SK-N-SH (cell line): ENCODE results near the gene ESRRA. TPM values are rescaled to one million over a fixed set of nuclear protein-coding genes. Genes with fewer than 3 reads are reported as not detected.

ENCODE experiments used
- CTCF ChIA-PET: fragments of 300-600, 350-600 bp; formaldehyde crosslinking; extraction: SDS; loops from one replicate; lab custom pipeline; 2021; lab: Yijun Ruan, JAX
- POLR2A ChIA-PET: fragments of 350-600 bp; sonication (Branson Sonifier 250); formaldehyde crosslinking; extraction: SDS; loops from one replicate; lab custom pipeline; 2020; ENCODE audit warnings: antibody characterized with exemption, inconsistent platforms; lab: Yijun Ruan, JAX
- DNase-seq: peaks from one replicate; pipeline ENCODE4 v3.0.0; 2012
- H2AFZ ChIP-seq: fragments of 200-600 bp; sonication (generic); 2 replicates; pipeline ENCODE4 v1.8.1; 2016; ENCODE audit warnings: antibody characterized with exemption, mild to moderate bottlenecking, low read depth
- H3F3A ChIP-seq: fragments of 200-600 bp; sonication (generic); replicated peaks from 2 replicates; pipeline ENCODE3; 2016; ENCODE audit warnings: antibody characterized with exemption, mild to moderate bottlenecking; ENCODE audit not compliant: insufficient read depth
- H3K27ac ChIP-seq, 2 experiments: fragments of 200-500 bp in 1 of 2; fragments of 200-600 bp in 1 of 2; sonication (Bioruptor generic) in 1 of 2; sonication (generic), shearing (Covaris generic) in 1 of 2; 2 replicates each; pipeline versions ENCODE4 v1.5.1 to v1.6.1; 2014 to 2016; ENCODE audit warnings: low read depth in 2 of 2, inconsistent platforms in 1 of 2, low read length in 1 of 2, mild to moderate bottlenecking in 1 of 2, mixed read lengths in 1 of 2
- H3K27me3 ChIP-seq: fragments of 200-600 bp; sonication (generic), shearing (Covaris generic); 2 replicates; pipeline ENCODE4 v1.6.1; 2016; ENCODE audit warnings: mixed run types; ENCODE audit not compliant: insufficient read depth
- H3K36me3 ChIP-seq, 2 experiments: fragments of 200-500 bp in 1 of 2; fragments of 200-600 bp in 1 of 2; sonication (Bioruptor generic) in 1 of 2; sonication (generic) in 1 of 2; replicated peaks in 1 of 2; 2 replicates each; pipeline versions ENCODE3 to v1.5.1; 2014 to 2016; ENCODE audit warnings: low read length in 1 of 2, mild to moderate bottlenecking in 1 of 2; ENCODE audit not compliant: insufficient read depth in 2 of 2, control insufficient read depth in 1 of 2
- H3K4me1 ChIP-seq, 2 experiments: fragments of 200-500 bp in 1 of 2; fragments of 200-600 bp in 1 of 2; sonication (Bioruptor generic) in 1 of 2; sonication (generic), shearing (Covaris generic) in 1 of 2; 2 replicates each; pipeline versions ENCODE4 v1.5.1 to v1.6.1; 2014 to 2016; ENCODE audit warnings: low read depth in 1 of 2, low read length in 1 of 2, mixed run types in 1 of 2; ENCODE audit not compliant: insufficient read depth in 2 of 2, control insufficient read depth in 1 of 2
- H3K4me2 ChIP-seq: fragments of 200-600 bp; sonication (generic), shearing (Covaris generic); 2 replicates; pipeline ENCODE4 v1.6.1; 2017; ENCODE audit warnings: mixed run types
- H3K4me3 ChIP-seq, 2 experiments: fragments of 200-500 bp in 1 of 2; fragments of 200-600 bp in 1 of 2; sonication (Bioruptor generic) in 1 of 2; sonication (generic), shearing (Covaris generic) in 1 of 2; 2 replicates each; pipeline versions ENCODE4 v1.5.1 to v1.8.1; 2014 to 2016; ENCODE audit warnings: low read depth in 2 of 2, inconsistent platforms in 1 of 2, low read length in 1 of 2, mild to moderate bottlenecking in 1 of 2, mixed read lengths in 1 of 2, moderate library complexity in 1 of 2
- H3K79me2 ChIP-seq: fragments of 200-600 bp; sonication (generic); 2 replicates; pipeline ENCODE4 v1.8.1; 2017; ENCODE audit warnings: mild to moderate bottlenecking; ENCODE audit not compliant: insufficient read depth
- H3K9ac ChIP-seq: fragments of 200-600 bp; sonication (generic); 2 replicates; pipeline ENCODE4 v1.6.1; 2017; ENCODE audit warnings: mixed run types
- H3K9me2 ChIP-seq: fragments of 200-600 bp; sonication (generic); 2 replicates; pipeline ENCODE4 v1.6.1; 2017; ENCODE audit warnings: mixed run types
- H3K9me3 ChIP-seq: fragments of 200-600 bp; sonication (generic); 2 replicates; pipeline ENCODE4 v1.6.1; 2017; ENCODE audit warnings: mixed run types, mild to moderate bottlenecking, moderate library complexity
- H4K20me1 ChIP-seq: fragments of 200-600 bp; sonication (generic); 2 replicates; pipeline ENCODE4 v1.6.1; 2017; ENCODE audit warnings: mild to moderate bottlenecking, mixed run types; ENCODE audit not compliant: insufficient read depth
- EP300 ChIP-seq, 2 experiments: IDR thresholded peaks; 2 replicates each; pipeline versions ENCODE4 v1.4.0 to v1.6.1; 2012; ENCODE audit warnings: borderline replicate concordance in 1 of 2, low read depth in 1 of 2, low read length in 1 of 2
- EZH2phosphoT487 ChIP-seq: fragments of 200-600 bp; sonication (generic); IDR thresholded peaks from 2 replicates; pipeline ENCODE4 v1.6.1; 2017; ENCODE audit warnings: low read depth, mixed run types, mild to moderate bottlenecking, antibody characterized with exemption, moderate library complexity, borderline replicate concordance
- MXI1 ChIP-seq: IDR thresholded peaks from 2 replicates; pipeline ENCODE4 v1.6.1; 2012; ENCODE audit warnings: mild to moderate bottlenecking, low read depth, low read length, improper control_type of control experiment
- NFIC ChIP-seq: IDR thresholded peaks from 2 replicates; pipeline ENCODE4 v1.4.0; 2012; ENCODE audit warnings: borderline replicate concordance
- POLR2AphosphoS5 ChIP-seq: IDR thresholded peaks from 2 replicates; pipeline ENCODE4 v1.6.1; 2012; ENCODE audit warnings: low read depth, low read length
- RAD21 ChIP-seq: IDR thresholded peaks from 2 replicates; pipeline ENCODE4 v1.6.1; 2012; ENCODE audit warnings: mild to moderate bottlenecking, low read length
- RCOR1 ChIP-seq: fragments of 150-350 bp; IDR thresholded peaks from 2 replicates; pipeline ENCODE4 v1.6.1; 2017; ENCODE audit warnings: antibody characterized with exemption, low read length
- SMC3 ChIP-seq: IDR thresholded peaks from 2 replicates; pipeline ENCODE4 v1.6.1; 2012; ENCODE audit warnings: low read depth, low read length, improper control_type of control experiment
- TAF1 ChIP-seq: IDR thresholded peaks from 2 replicates; pipeline ENCODE4 v1.6.1; 2012; ENCODE audit warnings: low read depth, mild to moderate bottlenecking, low read length, moderate library complexity, borderline replicate concordance
- WGBS: methylation state at CpG from one replicate; pipeline ENCODE4 v1.1.6; 2017; ENCODE audit warnings: low lambda C conversion rate; 5-methylcytosine and 5-hydroxymethylcytosine counted together
- polyA plus RNA-seq, 3 experiments: library from polyadenylated mRNA; depleted of rRNA; stranded (reverse); fragments of >200 nt; gene quantifications; 2 replicates each; pipeline ENCODE4 v1.2.3, GENCODE V29; 2012
- TF ChIP-seq, protein P1 (sequence below): fragments of 200-600 bp; sonication (generic); IDR thresholded peaks from 2 replicates; pipeline ENCODE4 v1.6.1; 2017; ENCODE audit warnings: antibody characterized with exemption, mild to moderate bottlenecking, moderate library complexity
- TF ChIP-seq, protein P2 (sequence below): IDR thresholded peaks from 2 replicates; pipeline ENCODE4 v1.4.0; 2012; ENCODE audit warnings: low read depth
- TF ChIP-seq, protein P3 (sequence below): fragments of 150-350 bp; IDR thresholded peaks from 2 replicates; pipeline ENCODE4 v1.6.1; 2016; ENCODE audit warnings: mild to moderate bottlenecking, low read depth, low read length
- TF ChIP-seq, protein P4 (sequence below): IDR thresholded peaks from 2 replicates; pipeline ENCODE4 v1.4.0; 2012; ENCODE audit warnings: low read depth, borderline replicate concordance
- TF ChIP-seq, protein P5 (sequence below): IDR thresholded peaks from 2 replicates; pipeline ENCODE4 v1.4.0; 2012; ENCODE audit warnings: low read depth, borderline replicate concordance

The ESRRA gene
- polyA plus RNA-seq, 1 of the 3 experiments (the other 2 are of a cell fraction): 27.8 TPM

DNA sequence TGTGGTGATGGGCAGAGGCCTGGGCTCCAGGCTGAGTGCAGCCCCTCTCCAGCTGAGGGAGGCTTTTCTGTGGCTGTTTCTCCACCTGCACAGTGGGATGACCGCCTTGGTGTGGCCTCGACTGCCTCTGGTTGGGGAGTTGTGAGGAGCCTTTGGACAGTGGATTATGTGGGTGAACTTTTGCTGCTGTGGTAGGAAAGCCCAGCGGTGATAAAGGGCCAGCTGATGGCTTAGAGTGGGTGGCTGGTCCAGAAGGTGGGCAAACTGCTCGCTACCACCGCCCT is 1.4 kb upstream of the ESRRA start (continued):
- TF ChIP-seq, protein P1, sequence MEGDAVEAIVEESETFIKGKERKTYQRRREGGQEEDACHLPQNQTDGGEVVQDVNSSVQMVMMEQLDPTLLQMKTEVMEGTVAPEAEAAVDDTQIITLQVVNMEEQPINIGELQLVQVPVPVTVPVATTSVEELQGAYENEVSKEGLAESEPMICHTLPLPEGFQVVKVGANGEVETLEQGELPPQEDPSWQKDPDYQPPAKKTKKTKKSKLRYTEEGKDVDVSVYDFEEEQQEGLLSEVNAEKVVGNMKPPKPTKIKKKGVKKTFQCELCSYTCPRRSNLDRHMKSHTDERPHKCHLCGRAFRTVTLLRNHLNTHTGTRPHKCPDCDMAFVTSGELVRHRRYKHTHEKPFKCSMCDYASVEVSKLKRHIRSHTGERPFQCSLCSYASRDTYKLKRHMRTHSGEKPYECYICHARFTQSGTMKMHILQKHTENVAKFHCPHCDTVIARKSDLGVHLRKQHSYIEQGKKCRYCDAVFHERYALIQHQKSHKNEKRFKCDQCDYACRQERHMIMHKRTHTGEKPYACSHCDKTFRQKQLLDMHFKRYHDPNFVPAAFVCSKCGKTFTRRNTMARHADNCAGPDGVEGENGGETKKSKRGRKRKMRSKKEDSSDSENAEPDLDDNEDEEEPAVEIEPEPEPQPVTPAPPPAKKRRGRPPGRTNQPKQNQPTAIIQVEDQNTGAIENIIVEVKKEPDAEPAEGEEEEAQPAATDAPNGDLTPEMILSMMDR: no peak
- TF ChIP-seq, all 33 proteins: peak for 0

DNA sequence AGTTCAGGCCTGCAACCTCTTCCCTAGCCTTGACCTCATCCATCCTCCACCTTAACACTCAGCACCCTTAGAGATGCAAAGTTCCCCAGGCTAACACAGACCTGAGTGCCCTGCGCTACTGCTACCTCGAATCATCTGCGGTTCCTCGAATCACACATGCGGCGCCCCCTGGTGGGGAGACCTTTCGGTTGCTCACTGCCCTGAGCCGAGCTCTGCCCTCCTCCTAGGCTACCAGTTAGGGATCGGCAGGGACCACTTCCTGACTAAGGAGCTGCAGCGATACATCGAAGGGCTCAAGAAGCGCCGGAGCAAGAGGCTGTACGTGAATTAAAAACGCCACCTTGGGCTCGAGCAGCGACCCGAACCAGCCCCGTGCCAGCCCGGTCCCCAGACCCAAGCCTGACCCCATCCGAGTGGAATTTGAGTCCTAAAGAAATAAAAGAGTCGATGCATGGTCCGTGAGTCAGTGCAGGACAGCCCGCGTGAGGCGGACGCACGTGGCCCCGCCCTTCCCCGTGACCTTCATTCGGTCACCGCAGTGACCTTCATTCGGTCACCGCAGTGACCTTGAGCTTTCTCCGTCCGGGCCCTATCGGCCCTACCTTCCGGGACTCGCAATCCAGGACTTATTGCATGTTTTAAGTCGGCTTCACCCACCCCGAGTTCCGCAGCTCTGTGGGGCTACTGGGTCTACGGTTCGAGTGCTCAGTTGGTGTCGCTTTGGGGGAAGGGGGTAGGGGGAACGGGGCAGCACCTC is 830 bp upstream of the ESRRA start:
- Histone ChIP-seq H3F3A (peaks cover 12% of the 10 kb centered on the region), H2AFZ (peak overlapping the region; percentile 70; the same call in 1 of the 2 replicates), H3K27ac (peak overlapping the region; percentile 83 to 96), H3K9ac (peak overlapping the region; percentile 68), H3K27me3 (no peaks in the 10 kb centered on the region), H3K4me2 (peak overlapping the region; percentile 84), H3K36me3 (peaks cover 0 to 2% of the 10 kb centered on the region in 2 experiments), H3K4me1 (peaks cover 5 to 18% of the 10 kb centered on the region in 2 experiments; a peak in 2 of 4 replicates), H3K9me3 (no peaks in the 10 kb centered on the region), H3K9me2 (no peaks in the 10 kb centered on the region), H3K4me3 (peak overlapping the region; percentile 67 to 82), H4K20me1 (no peaks in the 10 kb centered on the region), H3K79me2 (peaks cover 28% of the 10 kb centered on the region; the same call in 1 of the 2 replicates)
- peak; percentile 88 for DNase-seq
- under 1% methylated on average over 41 of the region's 46 CpGs for WGBS
- TF ChIP-seq, protein P2, sequence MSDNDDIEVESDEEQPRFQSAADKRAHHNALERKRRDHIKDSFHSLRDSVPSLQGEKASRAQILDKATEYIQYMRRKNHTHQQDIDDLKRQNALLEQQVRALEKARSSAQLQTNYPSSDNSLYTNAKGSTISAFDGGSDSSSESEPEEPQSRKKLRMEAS: peak; percentile 79
- TF ChIP-seq, protein P3, sequence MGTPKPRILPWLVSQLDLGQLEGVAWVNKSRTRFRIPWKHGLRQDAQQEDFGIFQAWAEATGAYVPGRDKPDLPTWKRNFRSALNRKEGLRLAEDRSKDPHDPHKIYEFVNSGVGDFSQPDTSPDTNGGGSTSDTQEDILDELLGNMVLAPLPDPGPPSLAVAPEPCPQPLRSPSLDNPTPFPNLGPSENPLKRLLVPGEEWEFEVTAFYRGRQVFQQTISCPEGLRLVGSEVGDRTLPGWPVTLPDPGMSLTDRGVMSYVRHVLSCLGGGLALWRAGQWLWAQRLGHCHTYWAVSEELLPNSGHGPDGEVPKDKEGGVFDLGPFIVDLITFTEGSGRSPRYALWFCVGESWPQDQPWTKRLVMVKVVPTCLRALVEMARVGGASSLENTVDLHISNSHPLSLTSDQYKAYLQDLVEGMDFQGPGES: no peak
- TF ChIP-seq RAD21 (peak; percentile 64), RCOR1 (peak; percentile 21), SMC3 (peak; percentile 73), TAF1 (peak; percentile 32; the same call in 1 of the 2 replicates), NFIC (no peak), EZH2phosphoT487 (no peak), EP300 (IDR thresholded peaks at IDR 0.05; ENCODE audit: borderline replicate concordance in 1 of 2, low read depth in 1 of 2, low read length in 1 of 2) (no peak), MXI1 (peak; percentile 57; the same call in 1 of the 2 replicates), POLR2AphosphoS5 (peak; percentile 56)
- TF ChIP-seq, protein P1: peak; percentile 96
- TF ChIP-seq, protein P4, sequence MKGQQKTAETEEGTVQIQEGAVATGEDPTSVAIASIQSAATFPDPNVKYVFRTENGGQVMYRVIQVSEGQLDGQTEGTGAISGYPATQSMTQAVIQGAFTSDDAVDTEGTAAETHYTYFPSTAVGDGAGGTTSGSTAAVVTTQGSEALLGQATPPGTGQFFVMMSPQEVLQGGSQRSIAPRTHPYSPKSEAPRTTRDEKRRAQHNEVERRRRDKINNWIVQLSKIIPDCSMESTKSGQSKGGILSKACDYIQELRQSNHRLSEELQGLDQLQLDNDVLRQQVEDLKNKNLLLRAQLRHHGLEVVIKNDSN: peak; percentile 45; the same call in 1 of the 2 replicates
- TF ChIP-seq, protein P5, sequence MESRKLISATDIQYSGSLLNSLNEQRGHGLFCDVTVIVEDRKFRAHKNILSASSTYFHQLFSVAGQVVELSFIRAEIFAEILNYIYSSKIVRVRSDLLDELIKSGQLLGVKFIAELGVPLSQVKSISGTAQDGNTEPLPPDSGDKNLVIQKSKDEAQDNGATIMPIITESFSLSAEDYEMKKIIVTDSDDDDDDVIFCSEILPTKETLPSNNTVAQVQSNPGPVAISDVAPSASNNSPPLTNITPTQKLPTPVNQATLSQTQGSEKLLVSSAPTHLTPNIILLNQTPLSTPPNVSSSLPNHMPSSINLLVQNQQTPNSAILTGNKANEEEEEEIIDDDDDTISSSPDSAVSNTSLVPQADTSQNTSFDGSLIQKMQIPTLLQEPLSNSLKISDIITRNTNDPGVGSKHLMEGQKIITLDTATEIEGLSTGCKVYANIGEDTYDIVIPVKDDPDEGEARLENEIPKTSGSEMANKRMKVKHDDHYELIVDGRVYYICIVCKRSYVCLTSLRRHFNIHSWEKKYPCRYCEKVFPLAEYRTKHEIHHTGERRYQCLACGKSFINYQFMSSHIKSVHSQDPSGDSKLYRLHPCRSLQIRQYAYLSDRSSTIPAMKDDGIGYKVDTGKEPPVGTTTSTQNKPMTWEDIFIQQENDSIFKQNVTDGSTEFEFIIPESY: no peak
- ChIA-PET POLR2A (interaction anchor here (0.6 to 5.8 kb wide), 14 partner anchors 8 to 1232 kb away, joined by 3 to 54 read pairs (median 4); partner anchors contain the start of genes BAD, FKBP2, GPR137 and PRDX5), CTCF (interaction anchor here (0.6 to 6.7 kb wide), 40 partner anchors 8 to 813 kb away, joined by 3 to 196 read pairs (median 5); partner anchors contain the start of genes ATG2A, BAD, DNAJC4 and FERMT3)
